Astrocyte (in vitro differentiated cells and primary cell): ENCODE data around the gene SLC38A4.

ENCODE experiments used
- CTCF ChIP-seq: IDR thresholded peaks from 2 replicates; pipeline ENCODE4 v1.5.1; 2011; ENCODE audit warnings: low read depth, mild to moderate bottlenecking, inconsistent platforms, low read length, moderate library complexity; ENCODE audit not compliant: insufficient read depth
- EZH2 ChIP-seq: IDR thresholded peaks from 2 replicates; pipeline ENCODE4 v1.6.1; 2012; ENCODE audit warnings: mild to moderate bottlenecking, low read length, inconsistent platforms; ENCODE audit not compliant: insufficient read depth

- TF ChIP-seq CTCF (no peak), EZH2 (no peak)
Observed at GRCh38 chr12:46786774-46787173, 39.0 kb downstream of the SLC38A4 start.
